GM12872 (cell line): ENCODE results near the gene BBC3.
A peak's percentile ranks its signal among the peaks of the same experiment; 100 is the strongest.

Experiments used
- TF ChIP-seq, protein P1 (sequence below): IDR thresholded peaks from 3 replicates; pipeline ENCODE4 v1.5.1; 2011; ENCODE audit warnings: low read depth, mild to moderate bottlenecking, low read length, moderate library complexity; ENCODE audit not compliant: insufficient read depth

The BBC3 gene

GRCh38 chr19:47230921-47231214 is at the start of gene BBC3:
Gene BBC3, minus strand, starts transcription at chr19:47231199. Its CDS starts 2,768 bp downstream, at chr19:47228431.
- TF ChIP-seq, protein P1, sequence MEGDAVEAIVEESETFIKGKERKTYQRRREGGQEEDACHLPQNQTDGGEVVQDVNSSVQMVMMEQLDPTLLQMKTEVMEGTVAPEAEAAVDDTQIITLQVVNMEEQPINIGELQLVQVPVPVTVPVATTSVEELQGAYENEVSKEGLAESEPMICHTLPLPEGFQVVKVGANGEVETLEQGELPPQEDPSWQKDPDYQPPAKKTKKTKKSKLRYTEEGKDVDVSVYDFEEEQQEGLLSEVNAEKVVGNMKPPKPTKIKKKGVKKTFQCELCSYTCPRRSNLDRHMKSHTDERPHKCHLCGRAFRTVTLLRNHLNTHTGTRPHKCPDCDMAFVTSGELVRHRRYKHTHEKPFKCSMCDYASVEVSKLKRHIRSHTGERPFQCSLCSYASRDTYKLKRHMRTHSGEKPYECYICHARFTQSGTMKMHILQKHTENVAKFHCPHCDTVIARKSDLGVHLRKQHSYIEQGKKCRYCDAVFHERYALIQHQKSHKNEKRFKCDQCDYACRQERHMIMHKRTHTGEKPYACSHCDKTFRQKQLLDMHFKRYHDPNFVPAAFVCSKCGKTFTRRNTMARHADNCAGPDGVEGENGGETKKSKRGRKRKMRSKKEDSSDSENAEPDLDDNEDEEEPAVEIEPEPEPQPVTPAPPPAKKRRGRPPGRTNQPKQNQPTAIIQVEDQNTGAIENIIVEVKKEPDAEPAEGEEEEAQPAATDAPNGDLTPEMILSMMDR = no peak

DNA sequence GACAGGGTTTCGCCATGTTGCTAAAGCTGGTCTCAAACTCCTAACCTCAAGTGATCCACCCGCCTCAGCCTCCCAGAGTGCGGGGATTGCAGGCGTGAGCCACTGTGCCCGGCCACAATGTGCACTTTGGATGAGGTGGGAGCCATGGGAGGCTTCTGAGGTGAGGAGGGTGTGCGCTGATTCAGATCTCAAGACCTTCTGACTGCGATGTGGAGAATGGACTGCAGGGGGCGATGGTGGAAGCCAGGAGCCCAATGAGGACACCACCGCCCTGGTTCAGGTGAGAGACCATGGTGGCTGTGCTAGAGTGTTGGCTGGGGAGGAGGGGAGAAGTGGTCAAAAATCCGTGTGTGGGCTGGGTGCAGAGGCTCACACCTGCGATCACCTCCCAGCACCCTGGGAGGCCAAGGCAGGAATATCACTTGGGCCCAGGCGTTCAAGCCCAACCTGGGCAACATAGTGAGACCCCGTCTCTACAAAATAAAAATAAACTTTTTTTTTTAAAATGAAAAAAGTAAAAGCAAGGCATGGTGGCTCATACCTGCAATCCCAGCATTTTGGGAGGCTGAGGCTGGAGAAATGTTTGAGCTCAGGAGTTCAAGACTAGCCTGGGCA is 49.3 kb upstream of the BBC3 start:
- TF ChIP-seq, protein P1 = peak; percentile 76

DNA sequence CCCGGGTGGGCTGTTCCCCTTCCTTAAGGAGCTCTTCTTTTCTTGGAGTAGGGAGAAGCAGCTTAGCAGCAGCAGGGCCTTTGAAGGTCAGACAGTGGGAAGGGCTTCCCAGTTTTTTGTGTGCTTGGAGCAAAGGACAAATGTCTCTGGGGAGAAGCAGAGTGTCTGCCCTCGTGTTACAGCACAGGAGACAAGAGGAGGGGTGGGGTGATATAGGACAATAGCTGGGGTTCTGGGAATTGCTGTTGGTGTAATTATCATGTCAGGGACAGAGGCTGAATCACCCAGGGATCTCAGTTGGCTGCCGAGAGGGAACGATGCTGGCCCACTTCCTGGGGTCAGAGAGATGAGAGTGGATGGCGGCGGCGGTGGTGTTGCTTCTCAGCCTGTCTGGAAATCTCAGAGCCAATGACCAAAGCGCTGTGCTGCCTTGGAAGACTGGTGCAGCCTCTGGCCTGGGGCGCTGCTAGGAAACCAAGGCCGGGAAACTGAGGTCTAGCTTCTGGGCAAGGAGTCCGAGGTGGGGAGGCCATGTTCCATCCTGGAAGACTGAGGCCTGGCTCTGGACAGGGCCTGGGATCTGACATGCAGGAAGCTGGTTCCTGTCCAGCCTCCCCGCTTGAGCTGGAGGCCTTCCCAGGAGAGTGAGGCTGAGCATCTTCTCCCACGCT is 44.9 kb upstream of the BBC3 start:
- TF ChIP-seq, protein P1 = no peak

GRCh38 chr19:47274891-47275761 is 44.1 kb upstream of the BBC3 start:
- TF ChIP-seq, protein P1 = no peak

GRCh38 chr19:47274071-47274890 is 43.3 kb upstream of the BBC3 start, which contains the start of gene INAFM1:
Gene INAFM1, plus strand, starts transcription at chr19:47274885. Its CDS starts 35 bp downstream, at chr19:47274920.
- TF ChIP-seq, protein P1 = no peak

DNA sequence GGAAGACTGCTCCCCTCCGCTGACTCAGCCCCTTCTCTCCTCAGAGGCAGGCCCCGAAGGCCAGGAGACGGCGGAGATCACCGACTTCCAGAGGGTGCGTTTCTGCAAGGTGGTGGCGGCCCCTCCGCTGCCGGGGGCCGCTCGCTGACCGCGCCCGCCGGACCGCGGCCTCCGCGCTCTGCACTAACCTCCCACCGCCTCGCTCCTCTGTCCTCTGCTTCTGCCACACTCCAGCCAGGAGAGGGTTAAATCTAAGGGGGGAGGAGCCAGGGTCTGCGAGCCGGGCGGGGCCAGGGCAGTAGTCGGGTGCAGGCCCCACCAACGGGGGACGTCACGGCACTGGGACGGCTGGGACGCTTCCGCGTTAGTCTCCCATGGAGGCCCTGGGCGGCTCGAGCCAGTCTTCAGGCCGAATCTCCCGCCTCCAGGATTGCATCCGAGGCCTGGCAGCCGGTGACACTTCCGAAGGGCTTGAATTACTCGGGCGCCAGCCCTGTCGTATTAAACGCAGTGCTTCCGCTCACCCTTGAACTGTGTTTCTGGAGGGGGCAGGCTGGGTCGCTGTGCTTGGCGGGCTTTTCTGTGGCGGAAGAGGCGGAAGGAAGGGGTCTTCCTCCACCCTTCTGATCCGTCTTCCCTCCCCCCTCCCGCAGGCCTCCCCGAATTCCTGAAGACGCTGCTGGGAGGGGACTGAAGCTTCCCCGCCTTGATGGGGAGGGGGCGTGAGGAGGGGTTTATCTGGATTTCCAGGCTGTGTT is 42.5 kb upstream of the BBC3 start:
- TF ChIP-seq, protein P1 = no peak
